ENCODE data around the gene ANGPTL4.

DNA sequence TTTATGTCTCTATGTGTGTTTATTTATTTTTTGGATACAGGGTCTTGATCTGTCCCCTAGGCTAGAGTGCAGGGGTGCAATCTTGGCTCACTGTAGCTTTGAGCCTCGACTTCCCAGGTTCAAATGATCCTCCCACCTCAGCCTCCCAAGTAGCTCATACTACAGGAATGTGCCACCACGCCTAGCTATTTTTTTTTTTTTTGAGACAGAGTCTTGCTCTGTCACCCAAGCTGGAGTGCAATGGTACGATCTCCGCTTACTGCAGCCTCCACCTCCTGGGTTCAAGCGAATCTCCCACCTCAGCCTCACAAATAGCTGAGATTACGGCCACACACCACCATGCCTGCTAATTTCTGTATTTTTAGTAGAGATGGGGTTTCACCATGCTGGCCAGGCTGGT, 5.0 kb upstream of the ANGPTL4 start:
- TF ChIP-seq ZNF20 (CRISPR knock-in tag; IDR thresholded peaks at IDR 0.05) (no peak), HNF4G (IDR thresholded peaks at IDR 0.05; ENCODE audit: borderline replicate concordance, low read depth, low read length) (no peak), HNF4G (CRISPR knock-in tag; IDR thresholded peaks at IDR 0.05; ENCODE audit: borderline replicate concordance, low read depth) (no peak)
- TF ChIP-seq, protein P1, sequence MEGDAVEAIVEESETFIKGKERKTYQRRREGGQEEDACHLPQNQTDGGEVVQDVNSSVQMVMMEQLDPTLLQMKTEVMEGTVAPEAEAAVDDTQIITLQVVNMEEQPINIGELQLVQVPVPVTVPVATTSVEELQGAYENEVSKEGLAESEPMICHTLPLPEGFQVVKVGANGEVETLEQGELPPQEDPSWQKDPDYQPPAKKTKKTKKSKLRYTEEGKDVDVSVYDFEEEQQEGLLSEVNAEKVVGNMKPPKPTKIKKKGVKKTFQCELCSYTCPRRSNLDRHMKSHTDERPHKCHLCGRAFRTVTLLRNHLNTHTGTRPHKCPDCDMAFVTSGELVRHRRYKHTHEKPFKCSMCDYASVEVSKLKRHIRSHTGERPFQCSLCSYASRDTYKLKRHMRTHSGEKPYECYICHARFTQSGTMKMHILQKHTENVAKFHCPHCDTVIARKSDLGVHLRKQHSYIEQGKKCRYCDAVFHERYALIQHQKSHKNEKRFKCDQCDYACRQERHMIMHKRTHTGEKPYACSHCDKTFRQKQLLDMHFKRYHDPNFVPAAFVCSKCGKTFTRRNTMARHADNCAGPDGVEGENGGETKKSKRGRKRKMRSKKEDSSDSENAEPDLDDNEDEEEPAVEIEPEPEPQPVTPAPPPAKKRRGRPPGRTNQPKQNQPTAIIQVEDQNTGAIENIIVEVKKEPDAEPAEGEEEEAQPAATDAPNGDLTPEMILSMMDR (CRISPR knock-in tag; IDR thresholded peaks at IDR 0.05) = no peak
